GM12878 (cell line): ENCODE results near the gene SPINK8. TPM values are rescaled to one million over a fixed set of nuclear protein-coding genes. Genes with fewer than 3 reads are reported as not detected.

ENCODE experiments used
- ATAC-seq: fragments of 200-7000 bp; cut with Tn5 transposase; 3 replicates; pipeline ENCODE4 v1.9.1; 2020; ENCODE audit warnings: mild to moderate bottlenecking, moderate library complexity
- BruUV-seq: library from RNA; stranded (reverse); fragments of 400-500 nt; replicated peaks from 2 replicates; lab custom pipeline; 2021; lab: Mats Ljungman, UMichigan
- CTCF ChIA-PET: fragments of 300-600 bp; sonication (Branson Sonifier 250); formaldehyde crosslinking; extraction: SDS; loops from one replicate; lab custom pipeline; 2021; ENCODE audit warnings: inconsistent platforms; lab: Yijun Ruan, JAX
- POLR2A ChIA-PET: fragments of 350-600 bp; formaldehyde crosslinking; extraction: SDS; loops from one replicate; lab custom pipeline; 2021; ENCODE audit warnings: inconsistent platforms; lab: Charles Lee
- RAD21 ChIA-PET: fragments of 300-600 bp; sonication (Branson Sonifier 250); formaldehyde crosslinking; loops from one replicate; lab custom pipeline; 2023; ENCODE audit warnings: antibody characterized with exemption; ENCODE audit not compliant: unreplicated experiment; lab: Charles Lee
- SMC1A ChIA-PET: fragments of 300-600 bp; sonication (Branson Sonifier 250); formaldehyde crosslinking; loops from one replicate; lab custom pipeline; 2023; ENCODE audit not compliant: unreplicated experiment, uncharacterized antibody; lab: Charles Lee
- DNase-seq: peaks from one replicate; pipeline ENCODE4 v3.0.0-alpha.2; 2011; ENCODE audit warnings: low read depth, low spot score
- FAIRE-seq: peaks from 3 replicates; lab custom pipeline; 2011; peaks lifted over from hg19 to GRCh38; lab: Jason Lieb, UNC
- H2AFZ ChIP-seq: 2 replicates; pipeline ENCODE4 v1.6.0; 2011; ENCODE audit warnings: low read depth, low read length, control low read depth; ENCODE audit not compliant: control insufficient read depth
- H3K27ac ChIP-seq: 2 replicates; pipeline ENCODE4 v1.5.1; 2011; ENCODE audit warnings: control low read depth; ENCODE audit not compliant: control insufficient read depth, insufficient read depth
- H3K27me3 ChIP-seq, 2 experiments: replicated peaks in 1 of 2; 2 replicates each; pipeline versions ENCODE4 v1.6.0 to v1.6.1; 2011; ENCODE audit warnings: low read length in 1 of 2; ENCODE audit not compliant: control insufficient read depth in 2 of 2, insufficient read depth in 2 of 2
- H3K36me3 ChIP-seq, 2 experiments: 2 replicates each; pipeline ENCODE4 v1.5.1; 2011; ENCODE audit warnings: low read length in 1 of 2; ENCODE audit not compliant: control insufficient read depth in 2 of 2, insufficient read depth in 2 of 2
- H3K4me1 ChIP-seq: 2 replicates; pipeline ENCODE4 v1.6.1; 2011; ENCODE audit warnings: mild to moderate bottlenecking, low read length, moderate library complexity, mixed read lengths; ENCODE audit not compliant: control insufficient read depth, insufficient read depth
- H3K4me2 ChIP-seq: 2 replicates; pipeline ENCODE4 v1.6.0; 2011; ENCODE audit warnings: control low read depth; ENCODE audit not compliant: control insufficient read depth, insufficient read depth
- H3K4me3 ChIP-seq: fragments of 200-600 bp; sonication (generic); 2 replicates; pipeline ENCODE4 v1.5.1; 2016
- H3K79me2 ChIP-seq: 2 replicates; pipeline ENCODE4 v1.6.0; 2011; ENCODE audit warnings: low read length; ENCODE audit not compliant: control insufficient read depth, insufficient read depth
- H3K9ac ChIP-seq: 2 replicates; pipeline ENCODE4 v1.8.0; 2011; ENCODE audit warnings: low read length, control low read depth, mixed read lengths; ENCODE audit not compliant: control insufficient read depth, insufficient read depth
- H3K9me3 ChIP-seq: replicated peaks from 3 replicates; pipeline ENCODE4 v1.5.1; 2011; ENCODE audit warnings: mild to moderate bottlenecking, low read length; ENCODE audit not compliant: control insufficient read depth, insufficient read depth
- H4K20me1 ChIP-seq: 2 replicates; pipeline ENCODE4 v1.6.0; 2011; ENCODE audit not compliant: control insufficient read depth, insufficient read depth
- CBX5 ChIP-seq: sonication (generic); IDR thresholded peaks from 2 replicates; pipeline ENCODE4 v1.6.1; 2016; ENCODE audit warnings: low read depth, moderate library complexity, mild to moderate bottlenecking, inconsistent platforms
- HDAC6 ChIP-seq: fragments of 200-600 bp; sonication (generic); IDR thresholded peaks from one replicate; pipeline ENCODE4 v1.8.0; 2017; ENCODE audit warnings: antibody characterized with exemption; ENCODE audit not compliant: unreplicated experiment
- NFIC ChIP-seq: IDR thresholded peaks from 2 replicates; pipeline ENCODE4 v1.6.1; 2012; ENCODE audit warnings: low read depth, mild to moderate bottlenecking, inconsistent platforms, low read length, moderate library complexity
- RAD51 ChIP-seq: fragments of 450-650 bp; IDR thresholded peaks from 2 replicates; pipeline ENCODE4 v1.6.1; 2016; ENCODE audit warnings: moderate library complexity, mild to moderate bottlenecking, inconsistent platforms
- RUNX3 ChIP-seq: IDR thresholded peaks from 2 replicates; pipeline ENCODE4 v1.6.1; 2012; ENCODE audit warnings: low read length, inconsistent platforms
- WGBS: methylation state at CpG from one replicate; pipeline ENCODE4 v1.1.6; 2016; ENCODE audit warnings: low lambda C conversion rate; ENCODE audit not compliant: insufficient replicate concordance, insufficient coverage; ENCODE audit errors: missing lambda C conversion rate; 5-methylcytosine and 5-hydroxymethylcytosine counted together
- in situ Hi-C: fragments of 300-500 bp; cut with MboI; formaldehyde crosslinking; loops from 9 replicates; pipeline ENCODE4 v1.14.3; 2018; ENCODE audit warnings: mixed read lengths
- intact Hi-C: fragments of 100-400 bp; cut with micrococcal nuclease; formaldehyde crosslinking; loops from one replicate; pipeline ENCODE4 v1.14.2; 2022; ENCODE audit not compliant: unreplicated experiment
- polyA plus RNA-seq, 11 experiments: library from polyadenylated mRNA; depleted of rRNA in 4 of 11; unstranded in 6 of 11; stranded (reverse) in 5 of 11; fragments of >200 nt; fragmentation: Nextera tagmentation in 4 of 11; fragmentation: Illumina TruSeq in 1 of 11; extraction: Ambion mirVana in 4 of 11; extraction: Trizol in 1 of 11; gene quantifications; 1 replicate in 1 of 11; 2 replicates in 10 of 11; pipeline versions ENCODE4 v1.2.1 to v1.2.3, GENCODE V29; 2011 to 2016; ENCODE audit warnings: inconsistent platforms in 2 of 11, missing spikeins in 2 of 11, low read depth in 1 of 11
- total RNA-seq, 4 experiments: library from RNA; depleted of rRNA in 3 of 4; stranded (reverse); fragments of >200 nt in 3 of 4; fragmentation: Illumina TruSeq in 1 of 4; extraction: Trizol in 1 of 4; gene quantifications; 2 replicates each; pipeline versions ENCODE4 v1.2.1 to v1.2.3, GENCODE V29; 2013 to 2021
- TF ChIP-seq, protein P1 (sequence below): IDR thresholded peaks from 2 replicates; pipeline ENCODE4 v1.6.1; 2012; ENCODE audit warnings: low read depth, low read length, improper control_type of control experiment

SPINK8 gene
- total and polyA plus RNA-seq, 10 of the 15 experiments (the other 5 are each of a cell fraction or from before 2014, with no cell fraction given) = not detected

DNA sequence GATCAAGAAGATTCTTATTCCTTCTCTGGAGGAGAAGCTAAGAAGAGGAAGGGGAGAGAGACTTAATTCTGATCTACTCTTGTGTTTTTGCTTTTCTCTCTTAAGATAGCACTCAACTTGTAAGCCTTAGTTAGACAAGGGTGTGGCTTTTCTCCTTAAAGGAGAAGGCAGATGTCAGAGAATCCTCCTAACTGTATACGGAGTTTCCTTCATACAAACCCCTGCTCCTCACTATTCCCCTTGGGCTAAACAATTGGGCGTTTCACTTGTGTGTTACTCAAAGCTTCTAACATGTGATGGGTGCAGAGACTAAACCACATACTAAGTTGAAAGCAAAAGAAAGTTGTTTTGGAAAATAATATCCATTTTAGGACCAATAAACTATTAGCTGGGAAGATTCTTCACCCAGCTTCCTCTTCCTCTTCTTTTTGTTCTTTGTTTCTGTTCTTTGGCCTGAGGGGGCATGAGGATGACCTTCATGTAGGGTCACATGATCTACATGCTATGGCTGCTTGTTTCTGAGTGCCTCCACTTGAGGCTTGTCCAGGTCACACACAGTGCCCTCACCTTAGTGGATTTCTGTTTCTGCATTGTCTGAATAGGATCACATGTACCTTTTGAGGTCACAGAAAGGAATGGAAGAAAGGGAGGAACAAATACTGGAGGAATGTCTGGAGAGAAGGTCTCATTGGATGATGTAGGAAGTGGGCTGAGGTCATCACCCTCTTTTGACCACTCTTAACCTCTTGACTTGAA lies 14.6 kb downstream of the SPINK8 start:
- ChIA-PET POLR2A (no interaction called here), SMC1A (no interaction called here), CTCF (interaction anchor here (0.6 to 1.5 kb wide), 4 partner anchors 30 to 166 kb away, joined by 3 read pairs; no protein-coding TSS in a partner anchor), RAD21 (no interaction called here)
- H3K27me3 ChIP-seq = no peaks in the 10 kb centered on the region
- H3K36me3 ChIP-seq = no peaks in the 10 kb centered on the region
- peaks cover 9% of the 10 kb centered on the region; the same call in 2 of the 3 replicates for H3K9me3 ChIP-seq
- DNase-seq = no peak
- ATAC-seq = no peak
- no peak for FAIRE-seq
- intact Hi-C loops = no loop called here
- H2AFZ ChIP-seq = peak overlapping the region; percentile 15; the same call in 1 of the 2 replicates
- no peaks in the 10 kb centered on the region for H3K4me1 ChIP-seq
- no peak overlapping the region for H3K27ac ChIP-seq
- no peak for TF ChIP-seq NFIC
- TF ChIP-seq HDAC6 = no peak
- peak; percentile 36; the same call in 1 of the 2 replicates for TF ChIP-seq RAD51
- H3K4me3 ChIP-seq = no peak overlapping the region
- H3K79me2 ChIP-seq = no peaks in the 10 kb centered on the region
- H3K9ac ChIP-seq = no peak overlapping the region
- H4K20me1 ChIP-seq = no peaks in the 10 kb centered on the region
- BruUV-seq = no TSS peak
- in situ Hi-C loops = no loop called here
- no peak overlapping the region for H3K4me2 ChIP-seq
- WGBS = 22% methylated on average over 2 of the region's 2 CpGs

DNA sequence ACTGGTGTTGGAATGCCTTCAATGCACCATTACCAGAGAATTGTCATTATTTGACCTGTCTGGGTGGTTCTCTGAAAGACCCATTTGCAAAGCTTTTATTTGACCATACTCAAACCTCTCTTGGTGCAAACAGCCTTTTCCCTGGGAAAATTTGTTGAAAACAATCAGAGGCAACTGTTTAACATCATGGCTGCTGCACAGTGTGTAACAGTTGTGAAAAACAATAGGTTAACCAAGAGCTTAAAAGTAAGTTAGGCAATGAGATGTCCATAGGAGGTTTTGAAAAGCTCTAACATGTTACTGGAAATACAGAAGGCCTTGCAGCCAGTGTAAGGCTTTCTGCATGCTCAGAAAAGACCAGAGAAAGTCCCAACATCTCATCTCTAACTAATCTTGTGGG lies 18.9 kb downstream of the SPINK8 start:
- H3K9ac ChIP-seq = no peak overlapping the region
- no peak overlapping the region for H3K4me3 ChIP-seq
- no peak overlapping the region for H3K27ac ChIP-seq
- DNase-seq (no peak), FAIRE-seq (no peak), ATAC-seq (no peak)
- H3K4me1 ChIP-seq = no peaks in the 10 kb centered on the region
- intact Hi-C loops (no loop called here), in situ Hi-C loops (no loop called here)
- H3K36me3 ChIP-seq = no peaks in the 10 kb centered on the region
- CTCF ChIA-PET = interaction anchor here (0.6 kb wide), 1 partner anchor 122 kb away, joined by 3 read pairs; no protein-coding TSS in a partner anchor
- BruUV-seq = no TSS peak
- no peaks in the 10 kb centered on the region for H3K79me2 ChIP-seq
- no peaks in the 10 kb centered on the region for H3K27me3 ChIP-seq
- RAD21 ChIA-PET = no interaction called here
- peaks cover 9% of the 10 kb centered on the region; the same call in 2 of the 3 replicates for H3K9me3 ChIP-seq
- H3K4me2 ChIP-seq = no peak overlapping the region
- SMC1A ChIA-PET = interaction anchor here (0.6 kb wide), 1 partner anchor 929 kb away, joined by 5 read pairs; no protein-coding TSS in a partner anchor
- POLR2A ChIA-PET = no interaction called here
- TF ChIP-seq, protein P1, sequence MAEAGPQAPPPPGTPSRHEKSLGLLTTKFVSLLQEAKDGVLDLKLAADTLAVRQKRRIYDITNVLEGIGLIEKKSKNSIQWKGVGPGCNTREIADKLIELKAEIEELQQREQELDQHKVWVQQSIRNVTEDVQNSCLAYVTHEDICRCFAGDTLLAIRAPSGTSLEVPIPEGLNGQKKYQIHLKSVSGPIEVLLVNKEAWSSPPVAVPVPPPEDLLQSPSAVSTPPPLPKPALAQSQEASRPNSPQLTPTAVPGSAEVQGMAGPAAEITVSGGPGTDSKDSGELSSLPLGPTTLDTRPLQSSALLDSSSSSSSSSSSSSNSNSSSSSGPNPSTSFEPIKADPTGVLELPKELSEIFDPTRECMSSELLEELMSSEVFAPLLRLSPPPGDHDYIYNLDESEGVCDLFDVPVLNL = no peak
- TF ChIP-seq CBX5 = 0 out of 2 replicates have a peak, but pooled peaks have one; percentile 69
- TF ChIP-seq RUNX3 = no peak
- H2AFZ ChIP-seq = no peak overlapping the region
- H4K20me1 ChIP-seq = no peaks in the 10 kb centered on the region
